ENCODE results near the gene PDCD10. TPM values are rescaled to one million over a fixed set of nuclear protein-coding genes. Genes with fewer than 3 reads are reported as not detected.

PDCD10 gene
- total and polyA plus RNA-seq, 8 donors: 45.0 to 65.7 (median 58.0) TPM

- DNase-seq (no peak), ATAC-seq (no peak)
- no peak for TF ChIP-seq CTCF (IDR thresholded peaks at IDR 0.05)
- intact Hi-C loops (cut with DNase I): no loop called here
- Histone ChIP-seq H3K36me3 (no peaks in the 10 kb centered on the region), H3K27ac (no peak overlapping the region), H3K9me3 (peaks cover 0 to 17% of the 10 kb centered on the region in 2 donors), H3K27me3 (no peaks in the 10 kb centered on the region), H3K4me1 (no peaks in the 10 kb centered on the region), H3K4me3 (no peak overlapping the region)
Measured at GRCh38 chr3:167644611-167645010, 90.1 kb downstream of the PDCD10 start.

Other genes with a start within 250 kb of the PDCD10 start
- gene WDR49, start 81.0 kb downstream of the PDCD10 start, total RNA-seq: 1 to 10 TPM; 1.0 to 6.0 TPM
- 1 to 10 TPM in 5 of 6 donors, under 1 TPM in 1; 0.99 to 4.2 (median 2.5) TPM for gene WDR49, start 81.0 kb downstream of the PDCD10 start, polyA plus RNA-seq (ENCODE audit: insufficient read length in 6 of 6)
- gene SERPINI1, start 829 bp upstream of the PDCD10 start, total RNA-seq: 1 to 10 TPM; 6.1 to 7.3 TPM
- 10 to 100 TPM in 5 of 6 donors, 1 to 10 TPM in 1; 9.8 to 19.5 (median 11.5) TPM for gene SERPINI1, start 829 bp upstream of the PDCD10 start, polyA plus RNA-seq (ENCODE audit: insufficient read length in 6 of 6)